Upper lobe of left lung (tissue), 6 donors: ENCODE measurements around the gene TBC1D12. TPM values are rescaled to one million over a fixed set of nuclear protein-coding genes. Genes with fewer than 3 reads are reported as not detected.

Experiments
- ATAC-seq, 2 donors: fragments of 200-7000 bp; cut with Tn5 transposase; one replicate each; pipeline ENCODE4 v1.9.1; 2022; ENCODE audit warnings: mild to moderate bottlenecking in 2 of 2, moderate library complexity in 2 of 2; ENCODE audit not compliant: low FRiP score in 2 of 2
- DNase-seq, 2 donors: peaks; one replicate each; pipeline ENCODE4 v3.0.0-alpha.2; 2019 to 2020
- H3K27ac ChIP-seq, 4 donors: fragments of 200-600 bp; sonication (generic); one replicate each; pipeline ENCODE4 v1.5.1; 2016 to 2019
- H3K27me3 ChIP-seq, 4 donors: fragments of 200-600 bp; sonication (generic); one replicate each; pipeline ENCODE4 v1.5.1; 2017 to 2019
- H3K36me3 ChIP-seq, 4 donors: fragments of 200-600 bp; sonication (generic); one replicate each; pipeline ENCODE4 v1.5.1; 2016 to 2019
- H3K4me1 ChIP-seq, 4 donors: fragments of 200-600 bp; sonication (generic); one replicate each; pipeline ENCODE4 v1.5.1; 2018 to 2019
- H3K4me3 ChIP-seq, 4 donors: fragments of 200-600 bp; sonication (generic); one replicate each; pipeline ENCODE4 v1.5.1; 2017 to 2019; ENCODE audit warnings: mild to moderate bottlenecking in 2 of 4, moderate library complexity in 1 of 4
- H3K9me3 ChIP-seq, 4 donors: fragments of 200-600 bp; sonication (generic); one replicate each; pipeline ENCODE4 v1.5.1; 2018 to 2019
- EP300 ChIP-seq, 4 donors: sonication (generic); formaldehyde crosslinking; IDR thresholded peaks; one replicate each; pipeline ENCODE4 v1.5.1; 2017; ENCODE audit warnings: antibody characterized with exemption in 4 of 4, control low read depth in 2 of 4
- POLR2A ChIP-seq, 4 donors: fragments of 450-650 bp; IDR thresholded peaks; one replicate each; pipeline ENCODE4 v1.5.1; 2016 to 2017; ENCODE audit warnings: antibody characterized with exemption in 4 of 4, mild to moderate bottlenecking in 2 of 4
- POLR2AphosphoS5 ChIP-seq, 2 donors: sonication (generic); formaldehyde crosslinking; IDR thresholded peaks; one replicate each; pipeline ENCODE4 v1.5.1; 2017; ENCODE audit warnings: antibody characterized with exemption in 2 of 2
- WGBS, 2 donors: methylation state at CpG; one replicate each; pipeline ENCODE4 v1.1.5; 2017 to 2018; 5-methylcytosine and 5-hydroxymethylcytosine counted together
- total RNA-seq, 6 donors: library from RNA; depleted of rRNA in 4 of 6; stranded (reverse); fragments of >200 nt in 4 of 6; gene quantifications; one replicate each; pipeline versions ENCODE4 v1.1.0 to v1.2.1, GENCODE V29; 2016 to 2021
- TF ChIP-seq, protein P1 (sequence below), 6 experiments: fragments of 450-650 bp in 4 of 6; fragments of 200-600 bp in 2 of 6; sonication (generic) in 2 of 6; IDR thresholded peaks; one replicate each; pipeline ENCODE4 v1.5.1; 2016 to 2019; ENCODE audit warnings: antibody characterized with exemption in 6 of 6
- donor health status: DM: no; HTN: no; CAD: no; lungs with moderate emphysema.
- donor health status: DM: no; HTN: yes; CAD: no; lungs with severe emphysema.

TBC1D12 gene
- total RNA-seq, result 10 to 100 TPM; 10.5 to 36.7 (median 16.5) TPM

DNA sequence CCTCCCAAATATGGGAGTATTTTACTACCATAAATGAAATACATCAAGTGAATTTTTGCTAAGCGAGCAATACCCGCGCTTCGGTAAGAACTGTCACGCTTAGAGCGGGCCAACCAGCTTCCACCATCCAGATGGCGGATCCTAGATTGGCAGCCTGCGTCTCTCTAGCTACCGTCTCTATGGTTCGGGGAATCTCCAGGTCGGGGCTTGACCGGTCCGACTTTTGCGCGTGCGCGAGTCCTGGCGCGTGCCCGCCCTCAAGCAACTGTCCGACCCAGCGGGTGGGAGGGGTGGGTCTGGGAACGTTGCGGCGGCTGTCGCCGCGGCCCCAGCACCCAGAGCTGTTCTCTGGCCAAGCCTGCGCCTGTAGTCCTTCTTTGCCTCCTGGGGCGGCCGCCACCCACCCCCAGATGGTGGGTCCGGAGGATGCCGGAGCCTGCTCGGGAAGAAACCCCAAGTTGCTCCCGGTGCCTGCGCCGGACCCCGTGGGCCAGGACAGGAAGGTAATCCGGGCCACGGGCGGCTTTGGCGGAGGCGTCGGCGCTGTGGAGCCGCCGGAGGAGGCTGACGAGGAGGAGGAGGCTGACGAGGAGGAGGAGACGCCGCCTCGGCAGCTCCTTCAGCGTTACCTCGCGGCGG, at the start of gene TBC1D12:
TSS of gene TBC1D12 (plus strand) at position 338 of the 639 bp plus-strand sequence. CDS start at position 411, 73 bp downstream.
- no peaks in the 10 kb centered on the region for H3K27me3 ChIP-seq
- 0 to 1% methylated on average over 7 to 21 of the region's 56 CpGs for WGBS, 2 donors
- DNase-seq (peak; percentile 96 to 98), ATAC-seq (peak; percentile 97)
- TF ChIP-seq EP300 (IDR thresholded peaks at IDR 0.05) (peak in 1 of 4 donors; percentile 2), POLR2A (IDR thresholded peaks at IDR 0.05) (peak in 3 of 4 donors; percentile 57 to 80 (median 62)), POLR2AphosphoS5 (IDR thresholded peaks at IDR 0.05) (peak; percentile 31 to 85)
- TF ChIP-seq, protein P1, sequence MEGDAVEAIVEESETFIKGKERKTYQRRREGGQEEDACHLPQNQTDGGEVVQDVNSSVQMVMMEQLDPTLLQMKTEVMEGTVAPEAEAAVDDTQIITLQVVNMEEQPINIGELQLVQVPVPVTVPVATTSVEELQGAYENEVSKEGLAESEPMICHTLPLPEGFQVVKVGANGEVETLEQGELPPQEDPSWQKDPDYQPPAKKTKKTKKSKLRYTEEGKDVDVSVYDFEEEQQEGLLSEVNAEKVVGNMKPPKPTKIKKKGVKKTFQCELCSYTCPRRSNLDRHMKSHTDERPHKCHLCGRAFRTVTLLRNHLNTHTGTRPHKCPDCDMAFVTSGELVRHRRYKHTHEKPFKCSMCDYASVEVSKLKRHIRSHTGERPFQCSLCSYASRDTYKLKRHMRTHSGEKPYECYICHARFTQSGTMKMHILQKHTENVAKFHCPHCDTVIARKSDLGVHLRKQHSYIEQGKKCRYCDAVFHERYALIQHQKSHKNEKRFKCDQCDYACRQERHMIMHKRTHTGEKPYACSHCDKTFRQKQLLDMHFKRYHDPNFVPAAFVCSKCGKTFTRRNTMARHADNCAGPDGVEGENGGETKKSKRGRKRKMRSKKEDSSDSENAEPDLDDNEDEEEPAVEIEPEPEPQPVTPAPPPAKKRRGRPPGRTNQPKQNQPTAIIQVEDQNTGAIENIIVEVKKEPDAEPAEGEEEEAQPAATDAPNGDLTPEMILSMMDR (IDR thresholded peaks at IDR 0.05), result peak in 1 of 6 experiments; percentile 7
- no peaks in the 10 kb centered on the region for H3K36me3 ChIP-seq
- peaks cover 9 to 18% (median 15%) of the 10 kb centered on the region in 4 donors for H3K4me1 ChIP-seq
- no peaks in the 10 kb centered on the region for H3K9me3 ChIP-seq
- peak within 1 kb of the TSS; percentile 74 to 88 (median 86) for H3K4me3 ChIP-seq
- H3K27ac ChIP-seq, result peak within 1 kb of the TSS; percentile 85 to 96 (median 94)

DNA sequence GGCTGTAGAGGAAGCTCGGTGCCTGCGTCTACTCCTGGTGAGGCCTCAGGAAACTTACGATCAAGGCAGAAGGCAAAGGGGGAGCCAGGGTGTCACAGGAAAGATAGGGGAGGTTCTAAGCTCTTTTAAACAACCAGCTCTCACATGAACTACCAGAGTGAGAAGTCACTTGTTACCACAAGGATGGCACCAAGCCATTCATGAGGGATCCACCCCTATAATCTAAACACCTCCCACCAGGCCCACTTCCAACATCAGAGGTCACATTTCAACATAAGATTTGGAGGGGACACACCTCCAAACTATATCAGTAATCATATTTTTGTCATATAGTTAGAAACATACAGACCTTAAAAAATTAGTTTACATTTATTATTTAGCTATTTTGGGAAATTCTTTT, 49.0 kb upstream of the TBC1D12 start:
- Histone ChIP-seq H3K27me3 (no peaks in the 10 kb centered on the region), H3K9me3 (no peaks in the 10 kb centered on the region), H3K4me1 (no peaks in the 10 kb centered on the region), H3K27ac (no peak overlapping the region), H3K36me3 (peaks cover 0 to 100% (median 27%) of the 10 kb centered on the region in 4 donors), H3K4me3 (no peak overlapping the region)
- WGBS, 2 donors, result 91 to 98% methylated on average over 3 of the region's 3 CpGs
- ATAC-seq (no peak), DNase-seq (no peak)
- no peak for TF ChIP-seq EP300 (IDR thresholded peaks at IDR 0.05)

DNA sequence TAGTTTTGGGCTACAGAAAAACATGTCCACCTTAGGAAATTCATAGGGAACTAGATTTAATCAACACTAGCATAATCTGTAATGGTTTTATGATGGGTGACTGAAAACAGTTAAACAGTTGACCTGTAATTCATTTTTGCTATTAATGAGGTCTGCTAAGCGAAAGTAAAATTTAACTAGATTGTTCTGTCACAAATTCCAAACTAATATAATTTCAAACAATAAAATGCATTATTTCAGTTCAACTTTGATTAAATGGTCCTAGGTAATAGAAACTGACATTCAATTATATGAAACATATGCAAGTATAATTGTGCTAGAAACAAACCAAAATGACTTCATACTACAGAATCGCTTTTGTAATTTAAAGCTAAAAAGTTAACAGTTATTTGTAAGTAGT, 46.5 kb upstream of the TBC1D12 start:
- ATAC-seq, result no peak
- Histone ChIP-seq H3K9me3 (no peaks in the 10 kb centered on the region), H3K36me3 (peaks cover 0 to 82% (median 18%) of the 10 kb centered on the region in 4 donors), H3K4me1 (peaks cover 0 to 3% (median under 1%) of the 10 kb centered on the region in 4 donors), H3K4me3 (no peak overlapping the region), H3K27ac (no peak overlapping the region), H3K27me3 (no peaks in the 10 kb centered on the region)
- no peak for DNase-seq
- TF ChIP-seq POLR2A (IDR thresholded peaks at IDR 0.05) (no peak), EP300 (IDR thresholded peaks at IDR 0.05) (no peak), POLR2AphosphoS5 (IDR thresholded peaks at IDR 0.05) (no peak)
- TF ChIP-seq, protein P1 (IDR thresholded peaks at IDR 0.05), result no peak
- WGBS, 2 donors, result 95 to 97% methylated on average over 2 of the region's 2 CpGs

DNA sequence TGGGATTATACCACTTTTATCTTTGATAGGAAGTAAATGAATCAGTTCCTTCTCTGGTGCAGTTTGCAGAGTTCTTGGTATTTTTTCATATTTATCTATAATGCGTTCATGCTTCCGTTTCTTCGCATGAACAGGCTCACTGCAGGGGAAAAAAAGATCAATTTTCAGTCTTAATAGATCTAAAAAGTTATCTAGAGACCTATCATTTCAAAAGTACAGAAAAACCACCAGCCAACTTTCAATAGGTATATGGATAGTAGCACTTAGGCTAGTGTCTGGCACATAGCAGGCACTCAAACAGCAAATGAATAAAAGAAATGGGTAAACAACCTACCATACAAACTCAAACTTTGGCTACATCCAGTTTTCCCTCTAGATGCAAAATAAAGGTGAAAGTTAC, 45.1 kb upstream of the TBC1D12 start:
- H3K4me3 ChIP-seq, result no peak overlapping the region
- TF ChIP-seq EP300 (IDR thresholded peaks at IDR 0.05) (no peak), POLR2A (IDR thresholded peaks at IDR 0.05) (no peak), POLR2AphosphoS5 (IDR thresholded peaks at IDR 0.05) (no peak)
- TF ChIP-seq, protein P1 (IDR thresholded peaks at IDR 0.05), result no peak
- ATAC-seq, result no peak
- H3K4me1 ChIP-seq, result peaks cover 8 to 14% (median 13%) of the 10 kb centered on the region in 4 donors
- DNase-seq, result no peak
- no peaks in the 10 kb centered on the region for H3K9me3 ChIP-seq
- no peak overlapping the region for H3K27ac ChIP-seq
- peaks cover 0 to 69% (median 15%) of the 10 kb centered on the region in 4 donors for H3K36me3 ChIP-seq
- 92 to 93% methylated on average over 3 of the region's 3 CpGs for WGBS, 2 donors
- H3K27me3 ChIP-seq, result no peaks in the 10 kb centered on the region

DNA sequence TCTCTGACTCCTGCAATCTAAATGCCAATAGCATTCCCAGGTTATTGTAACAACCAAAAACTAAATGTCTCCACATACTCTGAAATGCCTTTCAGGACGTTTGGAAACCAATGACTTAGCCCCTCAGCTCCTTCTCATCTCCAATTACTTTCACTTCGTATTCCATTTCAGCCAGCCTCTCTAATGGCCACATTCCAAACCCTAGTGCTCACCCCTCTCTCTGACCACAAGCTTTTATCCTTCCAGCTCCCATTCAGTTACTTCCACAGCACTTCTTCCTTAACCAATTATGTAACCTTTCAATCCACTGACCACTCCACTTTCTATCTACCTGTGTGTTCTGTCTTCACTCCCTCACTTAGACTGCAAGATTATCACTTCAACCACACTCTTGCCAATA, 43.9 kb upstream of the TBC1D12 start:
- ATAC-seq, result peak in 1 of 2 donors; percentile 38
- WGBS, 2 donors, result 51 to 58% methylated on average over 2 of the region's 2 CpGs

More for the DNA sequence above, 43.9 kb upstream of the TBC1D12 start:
- peaks cover 8 to 24% (median 17%) of the 10 kb centered on the region in 4 donors for H3K4me1 ChIP-seq
- peaks cover 0 to 56% (median 4%) of the 10 kb centered on the region in 4 donors for H3K36me3 ChIP-seq
- H3K9me3 ChIP-seq, result no peaks in the 10 kb centered on the region
- no peak overlapping the region for H3K4me3 ChIP-seq
- DNase-seq, result no peak
- TF ChIP-seq EP300 (IDR thresholded peaks at IDR 0.05), result no peak
- TF ChIP-seq POLR2AphosphoS5 (IDR thresholded peaks at IDR 0.05), result no peak
- no peak for TF ChIP-seq POLR2A (IDR thresholded peaks at IDR 0.05)
- no peak overlapping the region for H3K27ac ChIP-seq
- no peaks in the 10 kb centered on the region for H3K27me3 ChIP-seq
